ENCODE measurements around the gene PRPF38A. TPM values are rescaled to one million over a fixed set of nuclear protein-coding genes. Genes with fewer than 3 reads are reported as not detected.

Gene PRPF38A
- total RNA-seq, 1 experiment from 2014 or later = 62.4 TPM

DNA sequence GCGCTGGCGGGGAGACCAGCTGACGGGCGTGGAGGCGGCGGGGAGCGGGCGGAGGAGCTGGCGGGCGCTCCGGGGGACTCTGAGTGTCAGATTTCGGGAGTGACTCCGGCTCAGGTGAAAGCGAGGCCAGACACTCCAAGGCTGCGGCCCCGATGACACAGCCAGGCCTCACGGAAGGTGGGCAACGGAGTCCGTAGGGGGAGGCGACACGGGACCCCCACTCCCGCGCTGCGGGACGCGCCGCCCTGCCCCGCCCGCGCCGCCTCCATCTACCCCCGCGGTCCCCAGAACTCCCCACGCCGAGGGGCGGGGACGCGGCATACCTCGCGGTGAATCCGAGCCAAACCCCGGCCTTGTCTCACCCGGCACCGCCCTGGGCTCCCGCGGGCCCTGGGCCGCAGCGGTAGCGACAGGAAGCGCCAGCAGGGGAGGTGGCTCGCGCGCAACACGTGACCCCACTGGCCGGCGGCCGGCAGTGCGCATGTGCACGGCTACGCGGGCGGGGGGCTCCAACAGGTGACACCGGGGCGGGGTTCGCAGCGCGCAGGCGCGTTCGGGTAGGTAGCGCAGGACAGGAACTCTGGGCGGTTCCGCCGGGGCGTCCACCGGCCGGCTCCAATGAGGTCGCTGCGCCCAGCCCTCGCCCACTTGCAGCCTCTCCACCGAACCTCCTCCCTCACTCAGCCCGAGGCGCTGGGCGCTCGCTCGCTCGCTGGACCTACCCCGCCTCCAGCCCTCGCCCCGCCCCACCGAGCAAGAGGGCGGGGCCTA, 38.5 kb upstream of the PRPF38A start, which contains the start of gene CC2D1B (continued):
- TF ChIP-seq MLX (CRISPR knock-in tag; IDR thresholded peaks at IDR 0.05) (no peak), HMGXB4 (CRISPR knock-in tag; IDR thresholded peaks at IDR 0.05) (peak; percentile 84; the same call in 1 of the 2 replicates), FOXJ3 (CRISPR knock-in tag; IDR thresholded peaks at IDR 0.05; ENCODE audit: borderline replicate concordance) (no peak), GRHL2 (CRISPR knock-in tag; IDR thresholded peaks at IDR 0.05; ENCODE audit: insufficient replicate concordance, severe bottlenecking) (no peak), NFYB (CRISPR knock-in tag; conservative IDR thresholded peaks at IDR 0.05; ENCODE audit: low read depth) (peak; percentile 8; the same call in 1 of the 2 replicates), EMX1 (CRISPR knock-in tag; IDR thresholded peaks at IDR 0.05) (no peak), ZNF281 (CRISPR knock-in tag; IDR thresholded peaks at IDR 0.05) (no peak), CREM (CRISPR knock-in tag; IDR thresholded peaks at IDR 0.05) (no peak), IRF2 (CRISPR knock-in tag; IDR thresholded peaks at IDR 0.05; ENCODE audit: borderline replicate concordance, low read depth) (no peak), SOX15 (CRISPR knock-in tag; IDR thresholded peaks at IDR 0.05) (no peak), NFATC4 (CRISPR knock-in tag; IDR thresholded peaks at IDR 0.05) (no peak), SMAD3 (CRISPR knock-in tag; IDR thresholded peaks at IDR 0.05; ENCODE audit: borderline replicate concordance) (peak; percentile 85), STAT6 (CRISPR knock-in tag; conservative IDR thresholded peaks at IDR 0.05; ENCODE audit: low read depth) (no peak), ZNF219 (CRISPR knock-in tag; IDR thresholded peaks at IDR 0.05; ENCODE audit: borderline replicate concordance) (no peak), ESRRA (CRISPR knock-in tag; IDR thresholded peaks at IDR 0.05; ENCODE audit: borderline replicate concordance) (no peak), TEAD1 (CRISPR knock-in tag; IDR thresholded peaks at IDR 0.05) (peak; percentile 66; the same call in 1 of the 2 replicates), NR3C1 (CRISPR knock-in tag; conservative IDR thresholded peaks at IDR 0.05; ENCODE audit: low read depth) (no peak)
- TF ChIP-seq, protein P1, sequence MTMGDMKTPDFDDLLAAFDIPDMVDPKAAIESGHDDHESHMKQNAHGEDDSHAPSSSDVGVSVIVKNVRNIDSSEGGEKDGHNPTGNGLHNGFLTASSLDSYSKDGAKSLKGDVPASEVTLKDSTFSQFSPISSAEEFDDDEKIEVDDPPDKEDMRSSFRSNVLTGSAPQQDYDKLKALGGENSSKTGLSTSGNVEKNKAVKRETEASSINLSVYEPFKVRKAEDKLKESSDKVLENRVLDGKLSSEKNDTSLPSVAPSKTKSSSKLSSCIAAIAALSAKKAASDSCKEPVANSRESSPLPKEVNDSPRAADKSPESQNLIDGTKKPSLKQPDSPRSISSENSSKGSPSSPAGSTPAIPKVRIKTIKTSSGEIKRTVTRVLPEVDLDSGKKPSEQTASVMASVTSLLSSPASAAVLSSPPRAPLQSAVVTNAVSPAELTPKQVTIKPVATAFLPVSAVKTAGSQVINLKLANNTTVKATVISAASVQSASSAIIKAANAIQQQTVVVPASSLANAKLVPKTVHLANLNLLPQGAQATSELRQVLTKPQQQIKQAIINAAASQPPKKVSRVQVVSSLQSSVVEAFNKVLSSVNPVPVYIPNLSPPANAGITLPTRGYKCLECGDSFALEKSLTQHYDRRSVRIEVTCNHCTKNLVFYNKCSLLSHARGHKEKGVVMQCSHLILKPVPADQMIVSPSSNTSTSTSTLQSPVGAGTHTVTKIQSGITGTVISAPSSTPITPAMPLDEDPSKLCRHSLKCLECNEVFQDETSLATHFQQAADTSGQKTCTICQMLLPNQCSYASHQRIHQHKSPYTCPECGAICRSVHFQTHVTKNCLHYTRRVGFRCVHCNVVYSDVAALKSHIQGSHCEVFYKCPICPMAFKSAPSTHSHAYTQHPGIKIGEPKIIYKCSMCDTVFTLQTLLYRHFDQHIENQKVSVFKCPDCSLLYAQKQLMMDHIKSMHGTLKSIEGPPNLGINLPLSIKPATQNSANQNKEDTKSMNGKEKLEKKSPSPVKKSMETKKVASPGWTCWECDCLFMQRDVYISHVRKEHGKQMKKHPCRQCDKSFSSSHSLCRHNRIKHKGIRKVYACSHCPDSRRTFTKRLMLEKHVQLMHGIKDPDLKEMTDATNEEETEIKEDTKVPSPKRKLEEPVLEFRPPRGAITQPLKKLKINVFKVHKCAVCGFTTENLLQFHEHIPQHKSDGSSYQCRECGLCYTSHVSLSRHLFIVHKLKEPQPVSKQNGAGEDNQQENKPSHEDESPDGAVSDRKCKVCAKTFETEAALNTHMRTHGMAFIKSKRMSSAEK (CRISPR knock-in tag; IDR thresholded peaks at IDR 0.05; ENCODE audit: borderline replicate concordance) = no peak
- TF ChIP-seq, protein P2, sequence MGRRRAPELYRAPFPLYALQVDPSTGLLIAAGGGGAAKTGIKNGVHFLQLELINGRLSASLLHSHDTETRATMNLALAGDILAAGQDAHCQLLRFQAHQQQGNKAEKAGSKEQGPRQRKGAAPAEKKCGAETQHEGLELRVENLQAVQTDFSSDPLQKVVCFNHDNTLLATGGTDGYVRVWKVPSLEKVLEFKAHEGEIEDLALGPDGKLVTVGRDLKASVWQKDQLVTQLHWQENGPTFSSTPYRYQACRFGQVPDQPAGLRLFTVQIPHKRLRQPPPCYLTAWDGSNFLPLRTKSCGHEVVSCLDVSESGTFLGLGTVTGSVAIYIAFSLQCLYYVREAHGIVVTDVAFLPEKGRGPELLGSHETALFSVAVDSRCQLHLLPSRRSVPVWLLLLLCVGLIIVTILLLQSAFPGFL (CRISPR knock-in tag; IDR thresholded peaks at IDR 0.05; ENCODE audit: borderline replicate concordance) = no peak
